NCI-H2227 treated with DMSO at 0.1 percent for 48 hours (cell line): ENCODE measurements around the gene ZNF577.
"Not testable (repeated sequence)": the region's sequence is repeated elsewhere in the genome, so short reads cannot be mapped to it uniquely, and the experiment has no call there.

ENCODE experiments used
- DNase-seq: peaks from one replicate; lab custom pipeline; 2025; lab: John Stamatoyannopoulos, UW

The ZNF577 gene

DNA sequence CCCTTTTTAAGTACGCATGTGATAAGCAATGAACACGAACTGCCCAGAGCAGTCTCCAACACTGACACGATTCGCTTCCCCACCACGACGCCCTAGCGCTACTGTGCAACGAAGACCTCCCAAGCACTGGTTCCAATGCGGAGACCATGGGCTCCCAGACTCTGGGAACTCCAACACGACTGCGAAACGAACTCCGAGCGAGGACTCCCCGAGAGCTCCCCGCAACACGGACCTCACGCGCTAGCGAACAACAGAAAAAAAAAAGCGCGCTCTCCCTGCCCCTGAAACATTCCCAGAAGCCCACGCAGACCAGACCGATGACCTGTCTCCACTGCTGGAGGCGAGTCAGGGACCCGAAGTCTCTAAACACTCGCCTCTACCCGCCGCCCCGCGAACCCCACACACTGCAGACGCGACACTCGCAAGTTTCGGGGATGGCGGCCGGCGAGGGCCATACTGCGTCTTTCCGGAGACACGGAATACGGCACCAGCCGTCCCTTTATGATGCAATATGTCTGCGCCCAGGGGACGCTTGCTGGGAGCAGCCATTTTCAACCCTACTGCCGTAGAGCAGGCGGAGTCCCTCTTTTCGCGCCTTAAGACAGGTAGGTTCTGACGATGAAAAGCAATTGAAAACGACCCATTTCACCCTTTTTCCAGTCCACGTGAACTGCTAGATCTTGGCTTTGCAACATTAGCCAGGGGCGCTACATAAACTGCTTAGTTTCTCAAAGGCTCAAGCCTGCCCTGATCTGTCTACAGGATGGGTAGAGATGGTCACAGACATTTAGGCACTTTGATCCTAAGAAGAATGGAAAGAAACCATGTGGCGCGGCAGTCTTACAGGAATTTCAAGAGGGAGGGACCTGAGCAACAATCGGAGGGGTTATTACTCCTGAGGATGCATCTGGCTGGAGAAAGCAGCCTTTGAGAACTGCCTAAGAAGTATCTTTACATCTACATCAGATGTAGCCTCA, at the start of gene ZNF577:
Gene ZNF577, minus strand, starts transcription at position 430 of the 977 bp plus-strand sequence. CDS start 7,569 bp downstream, outside the sequence.
- DNase-seq = no peak

DNA sequence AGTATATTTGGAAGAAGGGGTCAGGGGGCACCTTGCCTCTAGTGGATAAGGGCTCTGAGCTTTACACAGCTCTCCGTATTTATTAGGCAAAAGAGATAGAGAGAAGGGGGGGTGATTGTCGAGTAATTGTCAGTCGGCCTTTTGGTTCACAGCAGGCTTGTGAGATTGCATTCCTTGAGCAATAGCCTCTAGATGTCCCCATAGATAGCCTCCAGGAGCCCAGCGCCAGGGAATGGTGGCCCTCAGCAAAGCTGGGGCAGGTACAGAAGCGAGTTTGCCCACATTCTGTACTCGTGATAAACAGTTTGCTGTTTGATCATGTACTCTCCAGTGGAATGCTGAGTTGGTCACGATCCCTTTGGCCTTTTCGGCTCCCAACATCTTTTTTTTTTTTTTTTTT, 44.2 kb upstream of the ZNF577 start:
- no peak for DNase-seq

DNA sequence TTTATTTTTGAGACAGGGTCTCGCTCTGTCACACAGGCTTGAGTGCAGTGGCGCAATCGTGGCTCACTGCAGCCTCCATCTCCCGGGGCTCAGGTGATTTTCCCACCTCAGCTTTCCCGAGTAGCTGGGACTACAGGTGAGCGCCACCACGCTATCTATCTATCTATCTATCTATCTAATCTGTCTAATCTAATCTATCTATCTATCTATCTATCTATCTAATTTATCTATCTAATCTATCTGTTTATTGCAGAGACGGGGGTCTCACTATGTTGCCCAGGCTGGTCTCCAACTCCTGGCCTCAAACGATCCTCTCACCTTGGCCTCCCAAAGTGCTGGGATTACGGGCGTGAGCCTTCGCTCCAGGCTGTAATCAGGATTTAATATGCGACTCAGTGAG, 40.1 kb upstream of the ZNF577 start:
- no peak for DNase-seq

DNA sequence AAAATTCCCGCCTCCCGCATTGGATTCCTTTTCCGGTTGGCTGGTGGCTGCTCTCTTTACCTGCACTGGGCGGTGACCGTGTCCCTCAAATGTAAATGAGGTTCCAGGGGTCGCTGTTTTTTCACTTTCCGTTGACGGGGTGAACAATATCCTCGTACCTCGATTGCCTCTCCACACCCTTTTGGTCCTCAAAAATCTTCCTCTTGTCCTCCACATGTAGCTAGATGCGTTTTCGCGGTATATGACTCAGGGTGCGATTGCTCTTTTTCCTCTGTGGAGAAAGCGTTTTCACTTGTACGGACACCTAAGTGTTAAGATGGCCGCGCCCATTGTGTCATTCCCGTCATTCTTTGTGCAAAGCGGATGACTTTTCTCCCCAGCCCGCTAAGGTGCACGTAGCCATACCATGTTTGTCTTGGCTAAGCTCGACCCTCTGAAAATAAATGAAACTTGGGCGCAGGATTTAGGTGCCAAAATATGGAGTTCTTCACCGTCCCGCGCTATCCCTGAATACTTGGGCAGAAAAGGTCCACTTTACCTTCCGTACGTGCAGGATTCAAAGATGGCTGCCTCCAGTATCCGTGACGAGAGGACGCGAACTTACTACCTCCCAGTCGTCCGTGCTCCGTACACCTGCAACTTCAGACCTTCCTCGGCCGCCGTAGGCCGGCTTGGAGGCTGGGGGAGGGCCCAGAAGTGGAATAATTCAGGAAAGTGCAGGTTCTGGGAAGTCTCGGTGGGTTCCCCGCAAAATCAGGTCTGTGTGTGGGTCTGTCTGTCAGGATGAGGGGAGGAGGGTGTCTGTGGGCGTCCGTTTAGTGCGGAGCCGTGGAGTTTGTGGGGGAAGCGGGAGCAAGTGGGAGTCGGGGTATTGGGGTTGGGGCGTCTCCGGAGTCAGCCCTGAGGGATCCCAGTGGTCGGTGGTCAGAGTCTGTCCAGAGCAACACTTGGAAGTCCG, 39.3 kb upstream of the ZNF577 start, which contains the start of gene ZNF613:
Gene ZNF613, plus strand, starts transcription at position 689 of the 958 bp plus-strand sequence. CDS start 8,749 bp downstream, outside the sequence.
- DNase-seq = peak; percentile 95

DNA sequence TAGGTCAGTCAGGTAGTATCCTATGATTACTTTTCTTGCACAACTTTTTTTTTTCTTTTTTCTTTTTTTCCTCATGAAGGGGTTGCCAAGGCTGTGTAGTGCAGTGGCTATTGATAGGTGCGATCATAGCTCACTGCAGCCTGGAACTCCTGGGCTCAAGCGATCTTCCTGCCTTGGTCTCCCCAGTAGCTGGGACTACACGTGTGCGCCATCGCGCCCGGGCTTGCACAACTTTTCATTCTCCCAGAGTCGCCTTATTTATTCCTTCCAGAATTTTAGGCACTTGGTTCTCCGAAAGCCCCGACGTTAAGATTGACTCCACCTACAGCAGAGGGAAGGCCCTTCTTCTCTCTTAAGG, 38.7 kb upstream of the ZNF577 start:
- DNase-seq = no peak

DNA sequence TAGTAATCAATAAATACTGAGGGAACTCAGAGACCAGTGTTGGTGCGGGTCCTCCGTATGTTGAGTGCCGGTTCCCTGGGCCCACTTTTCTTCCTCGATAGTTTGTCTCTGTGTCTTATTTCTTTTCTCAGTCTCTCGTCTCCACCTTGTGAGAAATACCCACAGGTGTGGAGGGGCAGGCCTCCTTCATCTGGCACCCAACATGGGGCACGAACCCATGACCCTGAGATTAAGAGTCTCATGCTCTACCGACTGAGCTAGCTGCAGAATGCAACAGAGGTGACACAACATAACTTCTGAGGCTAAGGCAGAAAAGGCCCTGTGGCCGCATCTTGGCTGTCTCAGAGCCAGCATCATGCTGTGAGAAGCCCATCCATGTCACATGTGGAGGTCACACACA, 34.2 kb upstream of the ZNF577 start:
- no peak for DNase-seq

DNA sequence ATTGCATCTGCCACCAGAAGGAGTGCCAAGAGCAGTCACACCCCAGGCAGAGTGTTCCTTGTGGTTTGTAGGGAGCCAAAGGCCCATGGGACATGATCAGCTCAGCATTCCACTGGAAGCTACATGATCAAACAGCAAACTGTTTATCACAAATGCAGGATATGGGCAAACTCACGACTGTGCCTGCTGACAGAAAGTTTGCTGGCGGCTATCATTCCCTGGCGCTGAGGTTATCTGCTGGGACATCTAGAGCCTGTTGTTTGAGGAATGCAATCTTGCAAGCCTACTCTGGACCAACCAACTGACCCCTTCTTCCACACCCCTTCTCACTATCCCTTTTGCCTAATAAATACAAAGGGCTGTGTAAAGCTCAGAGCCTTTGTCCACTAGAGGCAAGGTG, 31.9 kb upstream of the ZNF577 start:
- DNase-seq = no peak

DNA sequence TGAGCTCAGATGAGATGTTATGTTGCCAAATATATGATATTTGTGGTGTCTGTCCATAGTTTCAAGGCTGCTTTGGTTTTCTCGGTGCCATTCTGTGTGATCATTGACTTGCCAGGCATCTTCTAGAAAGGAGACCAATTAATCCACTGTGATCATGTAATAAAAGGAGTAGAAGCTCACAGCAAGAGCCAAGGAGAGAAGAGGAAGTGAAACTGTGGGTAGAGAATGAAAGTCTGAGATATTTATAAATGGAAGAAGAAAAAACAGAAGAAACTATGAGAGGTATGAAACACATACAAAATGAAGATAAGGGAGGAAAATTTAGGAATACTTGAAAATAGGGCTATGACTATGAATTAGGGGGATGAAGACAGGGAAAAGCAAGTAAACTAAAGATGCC, 28.4 kb upstream of the ZNF577 start:
- DNase-seq = no peak

DNA sequence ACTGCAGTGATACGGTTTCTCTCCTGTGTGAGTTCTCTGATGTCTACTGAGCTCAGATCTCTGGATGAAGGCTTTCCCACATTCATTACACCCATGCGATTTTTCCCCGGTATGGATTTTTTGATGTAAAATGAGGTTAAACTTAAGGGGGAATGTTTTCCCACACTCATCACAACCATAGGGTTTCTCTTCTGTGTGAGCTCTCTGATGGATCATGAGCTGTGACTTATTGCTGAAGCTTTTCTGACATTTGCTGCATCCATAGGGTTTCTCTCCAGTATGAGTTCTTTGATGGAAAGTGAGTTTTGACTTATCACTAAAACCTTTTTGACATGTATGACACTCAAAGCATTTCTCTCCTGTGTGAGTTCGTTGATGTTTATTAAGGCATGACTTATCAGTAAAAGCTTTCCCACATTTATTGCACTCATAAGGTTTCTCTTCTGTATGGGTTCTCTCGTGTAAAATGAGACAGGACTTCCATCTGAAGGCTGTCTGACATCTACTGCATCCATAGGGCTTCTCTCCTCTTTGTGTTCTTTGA, 27.6 kb upstream of the ZNF577 start:
- no peak for DNase-seq

DNA sequence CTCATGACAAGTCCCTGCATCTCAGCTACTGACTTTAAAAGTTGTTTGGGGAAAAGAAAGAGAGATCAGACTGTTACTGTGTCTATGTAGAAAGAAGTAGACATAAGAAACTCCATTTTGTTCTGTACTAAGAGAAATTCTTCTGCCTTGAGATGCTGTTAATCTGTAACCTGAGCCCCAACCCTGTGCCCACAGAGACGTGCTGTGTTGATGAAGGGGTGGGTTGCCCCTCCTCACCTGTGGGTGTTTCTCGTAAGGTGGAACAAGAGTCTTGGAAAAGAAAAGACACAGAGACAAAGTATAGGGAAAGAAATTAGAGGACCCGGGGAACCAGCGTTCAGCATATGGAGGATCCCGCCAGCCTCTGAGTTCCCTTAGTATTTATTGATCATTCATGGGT, 20.2 kb upstream of the ZNF577 start:
- not testable (repeated sequence) for DNase-seq

DNA sequence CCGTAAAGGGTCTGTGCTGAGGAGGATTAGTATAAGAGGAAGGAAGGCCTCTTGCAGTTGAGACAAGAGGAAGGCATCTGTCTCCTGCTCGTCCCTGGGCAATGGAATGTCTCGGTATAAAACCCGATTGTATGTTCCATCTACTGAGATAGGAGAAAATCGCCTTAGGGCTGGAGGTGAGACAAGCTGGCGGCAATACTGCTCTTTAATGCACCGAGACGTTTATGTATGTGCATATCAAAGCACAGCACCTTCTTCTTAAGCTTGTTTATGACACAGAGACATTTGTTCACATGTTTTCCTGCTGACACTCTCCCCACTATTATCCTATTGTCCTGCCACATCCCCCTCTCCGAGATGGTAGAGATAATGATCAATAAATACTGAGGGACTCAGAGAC, 18.4 kb upstream of the ZNF577 start:
- DNase-seq = not testable (repeated sequence)

DNA sequence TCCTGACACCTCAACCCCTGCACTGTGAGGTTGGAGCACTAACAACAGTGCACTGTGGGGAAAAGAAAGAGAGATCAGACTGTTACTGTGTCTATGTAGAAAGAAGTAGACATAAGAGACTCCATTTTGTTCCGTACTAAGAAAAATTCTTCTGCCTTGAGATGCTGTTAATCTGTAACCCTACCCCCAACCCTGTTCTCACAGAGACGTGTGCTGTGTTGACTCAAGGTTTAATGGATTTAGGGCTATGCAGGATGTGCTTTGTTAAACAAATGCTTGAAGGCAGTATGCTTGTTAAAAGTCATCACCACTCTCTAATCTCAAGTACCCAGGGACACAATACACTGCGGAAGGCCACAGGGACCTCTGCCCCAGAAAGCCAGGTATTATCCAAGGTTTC, 17.9 kb upstream of the ZNF577 start:
- DNase-seq = not testable (repeated sequence)

DNA sequence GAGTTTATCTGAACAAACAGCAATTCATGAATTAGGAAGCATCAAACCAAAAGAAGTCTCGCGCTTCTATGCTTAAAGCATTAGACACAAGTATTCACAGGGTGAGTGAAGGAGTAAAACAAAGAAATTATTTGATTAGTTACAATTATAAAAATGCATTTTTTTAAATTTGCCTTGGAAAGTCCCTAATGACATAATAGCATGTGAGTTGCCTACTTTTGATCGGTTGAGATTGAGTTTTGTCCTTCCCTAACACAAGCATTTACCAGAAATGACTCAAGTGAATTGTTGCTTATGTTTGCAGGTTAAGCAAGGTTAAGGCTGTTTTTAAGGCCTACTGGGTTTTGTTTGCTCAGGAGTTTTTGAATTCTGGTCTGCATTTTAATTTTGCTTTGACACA, 17.5 kb upstream of the ZNF577 start:
- DNase-seq = no peak

DNA sequence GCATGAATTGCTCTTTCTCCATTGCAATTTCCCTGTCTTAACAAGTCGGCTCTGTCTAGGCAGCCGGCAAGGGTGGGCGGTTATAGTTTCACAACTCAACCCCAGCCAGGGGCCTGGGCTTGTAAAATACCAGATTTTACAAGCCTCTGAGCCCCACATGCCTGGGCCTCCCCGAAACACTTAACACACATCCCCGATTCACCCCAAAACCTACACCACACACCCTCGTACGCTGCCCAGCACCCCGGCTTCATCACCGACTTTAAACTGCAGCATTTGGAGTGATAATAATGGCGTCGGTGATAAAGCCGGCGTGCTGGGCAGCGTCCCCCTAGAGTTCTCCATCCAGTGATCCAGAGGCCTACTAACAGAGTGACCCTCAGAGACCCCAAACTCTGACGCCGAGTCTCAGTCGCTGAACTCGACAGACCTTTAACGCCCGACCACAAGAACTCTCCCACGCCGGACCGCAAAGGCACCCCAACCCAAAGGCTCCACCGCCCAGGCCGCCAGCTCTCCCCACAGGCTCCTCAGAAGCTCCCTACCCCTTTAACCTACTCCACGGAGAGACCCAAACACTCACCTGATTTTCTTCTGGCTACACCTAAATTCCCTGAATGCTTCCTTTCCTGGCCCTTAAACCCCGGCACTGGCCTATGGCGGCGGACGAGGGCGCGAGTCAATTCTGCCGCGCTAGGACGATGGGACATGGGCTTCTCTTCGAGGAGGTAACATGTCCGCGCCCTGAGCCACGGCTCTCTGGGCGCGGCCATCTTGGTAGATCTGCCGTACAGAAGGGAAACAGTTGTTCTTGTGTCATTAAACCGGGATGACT, 16.8 kb upstream of the ZNF577 start, which contains the start of gene ZNF649:
Gene ZNF649, minus strand, starts transcription at position 687 of the 835 bp plus-strand sequence. CDS start 4,910 bp downstream, outside the sequence.
- DNase-seq = peak; percentile 33

DNA sequence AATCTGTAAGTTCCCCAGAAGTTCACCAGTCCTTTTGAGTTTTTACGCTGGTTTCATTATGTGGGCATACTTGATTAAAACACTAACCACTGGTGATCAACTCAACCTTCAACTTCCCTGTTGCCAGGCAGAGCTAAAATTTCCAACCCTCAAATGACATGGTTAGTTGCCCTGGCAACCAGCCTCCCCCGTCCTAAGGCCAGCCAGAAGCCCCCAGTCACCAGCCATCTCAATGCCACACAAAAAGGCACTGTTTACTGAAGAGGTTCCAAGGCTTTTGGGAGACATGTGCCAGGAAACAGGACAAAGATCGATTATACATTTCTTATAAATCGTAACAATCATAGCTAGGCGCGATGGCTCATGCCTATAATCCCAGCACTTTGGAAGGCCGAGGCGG, 15.4 kb upstream of the ZNF577 start:
- no peak for DNase-seq

DNA sequence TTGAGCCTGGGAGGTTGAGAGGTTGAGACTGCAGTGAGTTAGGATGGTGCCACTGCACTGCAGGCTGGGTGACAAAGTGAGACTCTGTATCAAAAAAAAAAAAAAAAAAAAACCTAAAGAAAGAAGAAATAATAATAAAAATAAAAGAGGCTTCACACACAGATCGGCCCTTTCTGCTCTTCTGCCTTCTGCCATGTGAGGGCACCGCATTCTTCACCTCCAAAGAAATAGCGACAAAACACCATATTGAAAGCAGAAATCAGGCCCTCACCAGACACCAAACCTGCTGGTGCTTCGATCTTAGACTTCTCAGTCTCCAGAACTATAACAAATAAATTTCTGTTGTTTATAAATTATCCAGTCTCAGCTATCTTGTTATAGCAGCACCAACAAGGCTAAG, 14.1 kb upstream of the ZNF577 start:
- DNase-seq = no peak

DNA sequence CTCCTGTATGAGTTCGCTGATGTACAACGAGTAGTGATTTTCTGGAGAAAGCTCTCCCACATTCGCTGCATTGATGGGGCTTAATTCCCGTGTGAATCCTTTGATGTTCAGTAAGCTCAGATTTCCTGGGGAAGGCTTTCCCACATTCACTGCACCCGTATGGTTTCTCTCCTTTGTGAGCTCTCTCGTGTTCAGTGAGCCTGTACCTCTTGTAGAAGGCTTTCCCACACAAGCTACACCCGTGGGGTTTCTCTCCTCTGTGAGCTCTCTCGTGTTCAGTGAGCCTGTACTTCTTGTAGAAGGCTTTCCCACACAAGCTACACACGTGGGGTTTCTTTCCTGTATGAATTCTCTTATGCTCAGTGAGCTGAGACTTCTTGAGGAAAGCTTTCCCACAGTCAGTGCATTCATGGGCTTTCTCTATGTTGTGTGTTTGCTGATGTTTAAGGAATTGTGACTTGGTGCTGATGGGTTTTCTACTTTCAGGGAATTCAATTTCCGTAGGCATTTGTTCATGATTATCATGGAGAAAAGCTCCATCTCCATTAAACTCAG, 3.5 kb upstream of the ZNF577 start:
- DNase-seq = no peak

DNA sequence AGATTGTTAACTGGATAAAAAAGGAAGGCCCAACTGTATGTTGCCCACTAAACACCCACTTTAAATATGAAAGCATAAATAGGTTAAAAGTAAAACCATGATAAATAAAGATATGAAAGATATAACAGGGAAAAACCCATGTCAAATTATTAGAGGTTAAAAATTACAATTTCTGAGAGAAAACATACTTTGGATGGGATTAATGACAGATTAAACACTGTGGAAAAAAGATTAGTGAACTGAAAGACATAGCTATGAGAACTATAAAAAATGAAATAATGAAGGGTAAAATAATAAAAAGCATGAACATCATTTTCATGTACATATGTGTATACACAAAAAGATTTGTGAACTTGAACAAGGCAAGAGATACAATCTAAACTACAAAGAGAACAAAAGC, 2.2 kb upstream of the ZNF577 start:
- no peak for DNase-seq

DNA sequence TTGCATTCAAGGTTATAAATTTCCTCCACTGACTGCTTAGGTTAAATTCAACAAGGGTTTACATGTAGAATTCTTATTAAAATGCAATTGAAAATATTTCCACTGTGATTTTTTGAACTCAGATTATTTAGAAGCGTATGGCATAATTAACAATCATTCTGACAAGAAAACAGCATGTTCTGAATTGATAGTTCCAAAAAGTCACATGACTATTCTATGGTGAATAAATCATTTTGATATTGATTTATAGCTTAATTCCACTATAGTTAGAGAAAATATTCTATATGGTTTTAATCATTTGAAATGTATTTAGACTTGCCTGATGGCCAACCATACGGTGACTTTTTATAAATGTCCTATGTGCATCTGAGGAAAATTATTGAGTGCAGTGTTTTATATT, 3.0 kb downstream of the ZNF577 start:
- no peak for DNase-seq

DNA sequence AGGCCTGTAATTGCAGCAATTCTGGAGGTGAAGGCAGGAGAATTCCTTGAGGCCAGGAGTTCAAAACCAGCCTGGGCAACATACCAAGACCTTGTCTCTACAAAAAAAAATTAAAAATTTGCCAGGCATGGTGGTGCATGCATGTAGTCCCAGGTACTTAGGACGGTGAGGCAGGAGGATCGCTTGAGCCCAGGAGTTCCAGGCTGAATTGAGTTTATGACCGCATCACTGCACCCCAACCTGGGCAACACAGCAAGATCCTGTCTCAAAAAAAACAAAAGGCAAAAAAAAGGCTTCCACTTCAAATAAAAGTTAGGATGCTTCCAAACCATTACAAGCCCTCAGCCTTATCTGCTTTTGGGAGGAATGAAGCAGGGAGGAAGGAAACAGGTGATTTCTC, 5.2 kb downstream of the ZNF577 start:
- DNase-seq = no peak

DNA sequence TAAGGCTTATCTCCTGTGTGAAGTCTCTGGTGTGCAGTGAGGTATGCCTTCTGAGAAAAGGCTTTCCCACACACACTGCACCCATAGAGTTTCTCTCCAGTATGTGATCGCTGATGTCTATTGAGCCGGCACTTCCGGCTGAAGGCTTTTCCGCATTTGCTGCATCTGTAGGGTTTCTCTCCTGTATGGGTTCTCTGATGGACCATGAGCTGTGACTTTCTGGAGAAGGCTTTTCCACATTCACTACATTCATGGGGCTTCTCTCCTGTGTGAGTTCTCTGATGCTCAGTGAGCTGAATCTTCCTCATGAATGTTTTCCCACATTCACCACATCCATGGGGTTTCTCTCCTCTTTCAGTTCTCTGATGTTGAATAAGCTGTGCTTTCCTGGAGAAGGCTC, 14.7 kb downstream of the ZNF577 start:
- no peak for DNase-seq
